Activated naive CD8-positive, alpha-beta T cell treated with anti-CD3 and anti-CD28 coated beads for 36 hours (primary cell): ENCODE data around the gene CAV2. TPM values are rescaled to one million over a fixed set of nuclear protein-coding genes. Genes with fewer than 3 reads are reported as not detected.

Experiments
- DNase-seq: peaks from one replicate; pipeline ENCODE4 v3.0.0; 2021
- H3K27ac Mint-ChIP-seq: one replicate; pipeline ENCODE4 v1.8.0; 2022; ENCODE audit warnings: mild to moderate bottlenecking, moderate library complexity, mixed read lengths
- H3K27me3 Mint-ChIP-seq: one replicate; pipeline ENCODE4 v1.8.0; 2022; ENCODE audit warnings: mild to moderate bottlenecking, mixed read lengths
- H3K36me3 Mint-ChIP-seq: one replicate; pipeline ENCODE4 v1.8.0; 2021; ENCODE audit warnings: mild to moderate bottlenecking, mixed read lengths
- H3K4me1 Mint-ChIP-seq: one replicate; pipeline ENCODE4 v1.8.0; 2021; ENCODE audit warnings: mixed read lengths
- H3K4me3 Mint-ChIP-seq: one replicate; pipeline ENCODE4 v1.8.0; 2022; ENCODE audit warnings: mild to moderate bottlenecking, moderate library complexity, mixed read lengths
- H3K9me3 Mint-ChIP-seq: one replicate; pipeline ENCODE4 v1.8.0; 2022; ENCODE audit warnings: mixed read lengths
- total RNA-seq, 2 experiments: library from RNA; stranded (reverse); gene quantifications; one replicate each; pipeline ENCODE4 v1.2.3, GENCODE V29; 2021

The CAV2 gene
- total RNA-seq, 2 experiments from 2014 or later: not detected

GRCh38 chr7:116543664-116544063, 44.1 kb downstream of the CAV2 start:
- H3K4me1 Mint-ChIP-seq: no peaks in the 10 kb centered on the region

GRCh38 chr7:116544487-116544886, 44.9 kb downstream of the CAV2 start:
- Mint-ChIP-seq H3K27ac (no peak overlapping the region), H3K4me1 (no peaks in the 10 kb centered on the region), H3K27me3 (peaks cover 49% of the 10 kb centered on the region), H3K4me3 (no peak overlapping the region), H3K9me3 (no peaks in the 10 kb centered on the region), H3K36me3 (no peaks in the 10 kb centered on the region)
- no peak for DNase-seq

More at GRCh38 chr7:116543664-116544063, 44.1 kb downstream of the CAV2 start:
- no peak overlapping the region for H3K27ac Mint-ChIP-seq
- no peak overlapping the region for H3K4me3 Mint-ChIP-seq
- H3K9me3 Mint-ChIP-seq: peaks cover 3% of the 10 kb centered on the region
- peaks cover 47% of the 10 kb centered on the region for H3K27me3 Mint-ChIP-seq
- no peak for DNase-seq
- no peaks in the 10 kb centered on the region for H3K36me3 Mint-ChIP-seq

DNA sequence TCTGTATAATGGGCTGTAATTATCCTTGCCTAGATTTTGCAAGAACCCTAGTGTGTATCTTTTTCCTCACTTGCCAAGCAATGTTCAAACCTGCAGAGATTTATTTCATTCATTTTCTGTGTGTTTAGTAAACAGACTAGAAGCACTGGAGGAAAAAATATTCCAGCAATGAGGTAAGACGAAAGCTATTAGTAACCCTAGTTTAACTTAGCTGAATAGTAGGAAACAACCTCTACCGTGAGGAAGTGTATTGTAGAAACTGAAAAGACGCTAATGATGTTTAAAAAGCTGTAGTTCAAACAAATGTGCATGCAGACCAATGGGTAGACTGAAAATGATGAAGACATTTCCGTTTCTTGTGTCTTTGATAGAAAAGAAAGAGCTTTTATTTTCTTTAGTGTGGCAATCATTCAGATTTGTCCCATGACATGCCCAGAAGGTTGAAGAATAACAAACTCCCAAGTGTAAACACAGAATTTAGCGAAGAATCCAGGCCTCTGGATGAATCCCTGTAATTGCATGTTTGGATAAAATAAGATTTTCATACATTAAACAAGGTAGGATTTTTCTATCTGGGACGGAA, 46.0 kb downstream of the CAV2 start:
- no peaks in the 10 kb centered on the region for H3K9me3 Mint-ChIP-seq
- no peak overlapping the region for H3K4me3 Mint-ChIP-seq
- no peak overlapping the region for H3K27ac Mint-ChIP-seq
- H3K36me3 Mint-ChIP-seq: no peaks in the 10 kb centered on the region
- peaks cover 40% of the 10 kb centered on the region for H3K27me3 Mint-ChIP-seq
- no peak for DNase-seq
- no peaks in the 10 kb centered on the region for H3K4me1 Mint-ChIP-seq

- H3K27ac Mint-ChIP-seq: no peak overlapping the region
- H3K36me3 Mint-ChIP-seq: no peaks in the 10 kb centered on the region
- H3K4me1 Mint-ChIP-seq: no peaks in the 10 kb centered on the region
Measured at GRCh38 chr7:116546054-116546453, 46.5 kb downstream of the CAV2 start.

DNA sequence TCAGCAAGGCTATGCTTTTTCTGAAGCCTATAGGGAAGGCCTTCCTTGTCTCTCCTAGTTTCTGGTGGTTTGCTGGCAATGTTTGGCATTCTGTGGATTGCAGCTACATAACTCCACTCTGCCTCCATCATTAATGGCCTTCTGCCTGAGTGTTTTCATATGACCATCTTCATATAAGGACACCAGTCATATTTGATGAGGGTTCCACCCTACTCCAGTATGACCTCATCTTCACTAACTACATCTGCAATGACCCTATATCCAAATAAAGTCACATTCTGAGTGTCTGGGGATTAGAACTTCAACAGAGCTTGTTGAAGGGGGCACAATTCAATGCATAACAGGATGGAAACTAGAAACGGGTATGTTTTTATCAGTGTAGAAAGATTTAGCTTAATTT, 47.4 kb downstream of the CAV2 start:
- H3K36me3 Mint-ChIP-seq: no peaks in the 10 kb centered on the region
- DNase-seq: no peak
- no peak overlapping the region for H3K4me3 Mint-ChIP-seq
- H3K9me3 Mint-ChIP-seq: no peaks in the 10 kb centered on the region
- no peak overlapping the region for H3K27ac Mint-ChIP-seq
- H3K4me1 Mint-ChIP-seq: no peaks in the 10 kb centered on the region
- peaks cover 29% of the 10 kb centered on the region for H3K27me3 Mint-ChIP-seq

More at GRCh38 chr7:116546054-116546453, 46.5 kb downstream of the CAV2 start:
- no peaks in the 10 kb centered on the region for H3K9me3 Mint-ChIP-seq
- DNase-seq: no peak
- peaks cover 37% of the 10 kb centered on the region for H3K27me3 Mint-ChIP-seq
- H3K4me3 Mint-ChIP-seq: no peak overlapping the region

DNA sequence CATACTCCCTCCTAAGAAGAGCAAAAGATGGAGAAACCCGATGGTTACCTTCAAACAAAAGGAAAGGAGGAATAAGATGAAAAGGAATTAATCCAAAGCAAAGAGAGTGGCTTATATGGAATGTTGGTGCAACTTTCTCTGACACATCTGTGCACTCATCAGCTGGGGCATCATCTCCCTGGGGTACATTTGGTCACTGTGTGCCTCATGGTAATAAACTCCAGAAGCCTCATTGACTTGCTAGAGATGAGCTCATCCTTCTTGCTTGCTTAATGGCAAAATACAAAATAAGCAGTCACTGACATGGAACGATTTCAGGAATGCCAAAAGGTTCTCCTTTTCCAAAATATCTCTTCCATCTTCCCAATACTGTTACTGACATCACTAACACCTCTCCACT, 47.8 kb downstream of the CAV2 start:
- Mint-ChIP-seq H3K27me3 (peaks cover 27% of the 10 kb centered on the region), H3K4me3 (no peak overlapping the region), H3K27ac (no peak overlapping the region), H3K36me3 (no peaks in the 10 kb centered on the region), H3K9me3 (no peaks in the 10 kb centered on the region), H3K4me1 (no peaks in the 10 kb centered on the region)
- DNase-seq: no peak

DNA sequence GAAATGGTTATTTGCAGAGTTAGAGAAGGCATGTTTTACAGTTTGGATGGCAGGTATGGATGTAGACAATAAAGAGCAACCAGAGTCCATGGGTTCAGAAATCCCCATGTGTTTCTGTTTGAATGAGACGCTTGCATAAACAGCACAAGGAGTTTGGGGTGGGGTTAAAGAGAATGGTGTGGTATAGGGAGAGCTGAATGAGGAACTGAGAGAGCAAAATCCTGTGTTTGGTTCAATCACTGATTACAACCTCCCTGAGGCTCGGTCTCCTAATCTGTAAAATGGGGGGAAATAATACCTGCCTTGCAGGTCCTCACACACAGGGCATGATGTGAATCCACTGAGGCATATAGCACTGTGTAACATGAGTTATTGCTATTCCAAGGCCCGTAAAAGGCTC, 49.0 kb downstream of the CAV2 start:
- no peak for DNase-seq
- Mint-ChIP-seq H3K4me1 (no peaks in the 10 kb centered on the region), H3K36me3 (no peaks in the 10 kb centered on the region), H3K9me3 (no peaks in the 10 kb centered on the region), H3K27ac (no peak overlapping the region), H3K27me3 (peaks cover 27% of the 10 kb centered on the region), H3K4me3 (no peak overlapping the region)

- Mint-ChIP-seq H3K36me3 (no peaks in the 10 kb centered on the region), H3K9me3 (no peaks in the 10 kb centered on the region), H3K4me1 (no peaks in the 10 kb centered on the region), H3K4me3 (no peak overlapping the region), H3K27me3 (peaks cover 24% of the 10 kb centered on the region), H3K27ac (no peak overlapping the region)
- no peak for DNase-seq
Measured at GRCh38 chr7:116549370-116549769, 49.8 kb downstream of the CAV2 start.

- Mint-ChIP-seq H3K36me3 (no peaks in the 10 kb centered on the region), H3K27ac (no peak overlapping the region), H3K9me3 (no peaks in the 10 kb centered on the region), H3K4me1 (no peaks in the 10 kb centered on the region), H3K27me3 (peaks cover 26% of the 10 kb centered on the region), H3K4me3 (no peak overlapping the region)
- DNase-seq: no peak
Measured at GRCh38 chr7:116551692-116552091, 52.2 kb downstream of the CAV2 start.

GRCh38 chr7:116552602-116553001, 53.1 kb downstream of the CAV2 start:
- Mint-ChIP-seq H3K27me3 (peaks cover 25% of the 10 kb centered on the region), H3K36me3 (no peaks in the 10 kb centered on the region), H3K9me3 (no peaks in the 10 kb centered on the region), H3K4me1 (no peaks in the 10 kb centered on the region), H3K27ac (no peak overlapping the region), H3K4me3 (no peak overlapping the region)
- DNase-seq: no peak

DNA sequence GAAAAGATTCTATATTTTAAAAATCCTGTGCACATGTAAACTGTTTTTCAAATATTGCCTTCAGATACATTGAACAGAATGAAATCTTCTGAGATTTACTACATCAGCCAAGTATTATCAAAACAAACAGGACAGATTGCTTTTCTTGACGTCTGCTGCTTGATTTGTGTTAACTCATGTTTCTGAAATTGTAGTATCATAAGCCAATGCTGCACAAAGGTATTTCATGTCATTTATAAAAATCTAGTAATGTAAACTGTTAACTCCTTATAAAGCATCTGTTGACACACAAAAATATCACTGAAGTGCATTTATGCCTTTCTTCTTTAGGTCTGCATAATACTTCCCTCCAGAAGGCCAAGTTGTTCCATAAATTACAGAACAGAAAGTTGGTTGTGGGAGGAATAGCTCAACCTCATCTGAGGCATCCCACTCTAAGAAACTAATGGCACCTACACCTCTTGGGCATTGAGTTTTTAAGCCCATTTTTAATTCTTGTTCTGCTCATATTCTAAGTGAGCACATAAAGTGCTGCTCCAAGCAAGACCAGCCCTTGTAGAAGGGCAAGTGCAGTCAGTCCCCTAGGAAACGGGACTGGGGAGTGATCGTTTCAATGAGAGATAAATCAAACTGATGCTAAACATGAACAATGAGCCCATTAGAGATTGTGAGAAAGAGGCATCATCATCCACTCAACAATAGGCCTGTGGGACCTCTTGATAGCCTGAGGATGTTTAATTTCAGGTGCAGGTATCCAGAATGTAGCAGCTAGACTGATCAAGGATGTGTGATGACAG, 53.8 kb downstream of the CAV2 start:
- Mint-ChIP-seq H3K4me3 (no peak overlapping the region), H3K36me3 (no peaks in the 10 kb centered on the region), H3K27ac (no peak overlapping the region), H3K27me3 (peaks cover 26% of the 10 kb centered on the region), H3K4me1 (no peaks in the 10 kb centered on the region), H3K9me3 (no peaks in the 10 kb centered on the region)
- DNase-seq: no peak

DNA sequence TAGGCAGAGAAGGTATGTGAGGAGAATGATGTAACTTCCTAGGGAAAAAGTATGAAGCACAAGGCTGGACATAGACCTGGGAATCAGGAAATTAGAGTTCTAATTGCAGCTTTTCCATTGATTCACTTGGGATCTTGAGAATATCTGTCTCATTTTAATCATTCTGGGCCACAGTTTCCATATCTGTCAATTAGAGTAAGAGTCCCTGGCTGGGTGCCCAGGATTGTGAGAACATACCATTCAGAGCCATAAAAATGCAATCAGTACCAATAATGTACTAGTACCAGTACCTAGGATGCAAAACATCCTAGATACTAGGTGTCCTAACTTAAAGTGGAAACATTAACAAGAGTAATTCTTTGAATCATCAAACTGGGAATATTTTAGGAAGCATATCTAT, 54.9 kb downstream of the CAV2 start:
- peaks cover 26% of the 10 kb centered on the region for H3K27me3 Mint-ChIP-seq
- H3K4me1 Mint-ChIP-seq: no peaks in the 10 kb centered on the region
- H3K4me3 Mint-ChIP-seq: no peak overlapping the region
- H3K36me3 Mint-ChIP-seq: no peaks in the 10 kb centered on the region
- no peak for DNase-seq
- no peak overlapping the region for H3K27ac Mint-ChIP-seq
- H3K9me3 Mint-ChIP-seq: no peaks in the 10 kb centered on the region

DNA sequence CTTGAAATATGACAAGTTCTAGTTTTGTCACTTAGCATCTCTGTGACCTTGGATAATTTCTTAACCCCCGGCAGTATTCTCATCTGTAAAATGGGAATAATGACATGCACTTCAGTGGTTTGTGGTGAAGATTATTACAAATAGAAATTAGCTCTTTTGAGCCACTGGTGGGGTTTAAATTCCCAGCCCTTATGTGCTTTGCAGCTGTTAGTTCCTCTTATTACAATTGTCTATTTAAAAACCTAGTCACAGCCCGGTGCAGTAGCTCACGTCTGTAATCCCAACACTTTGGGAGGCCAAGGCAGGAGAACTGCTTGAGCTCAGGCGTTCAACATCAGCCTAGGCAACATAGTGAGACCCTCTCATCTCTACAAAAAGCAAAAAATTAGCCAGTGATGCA, 55.4 kb downstream of the CAV2 start:
- Mint-ChIP-seq H3K9me3 (no peaks in the 10 kb centered on the region), H3K4me3 (no peak overlapping the region), H3K4me1 (no peaks in the 10 kb centered on the region), H3K27ac (no peak overlapping the region), H3K27me3 (peaks cover 29% of the 10 kb centered on the region), H3K36me3 (no peaks in the 10 kb centered on the region)
- no peak for DNase-seq

GRCh38 chr7:116557066-116557585, 57.6 kb downstream of the CAV2 start:
- no peak for DNase-seq
- Mint-ChIP-seq H3K36me3 (no peaks in the 10 kb centered on the region), H3K27me3 (peaks cover 45% of the 10 kb centered on the region), H3K4me1 (no peaks in the 10 kb centered on the region), H3K4me3 (no peak overlapping the region), H3K27ac (no peak overlapping the region), H3K9me3 (no peaks in the 10 kb centered on the region)

- no peak overlapping the region for H3K27ac Mint-ChIP-seq
- H3K27me3 Mint-ChIP-seq: peaks cover 52% of the 10 kb centered on the region
- no peak for DNase-seq
- H3K4me1 Mint-ChIP-seq: no peaks in the 10 kb centered on the region
- no peaks in the 10 kb centered on the region for H3K9me3 Mint-ChIP-seq
- H3K36me3 Mint-ChIP-seq: no peaks in the 10 kb centered on the region
- no peak overlapping the region for H3K4me3 Mint-ChIP-seq
Measured at GRCh38 chr7:116557901-116558300, 58.4 kb downstream of the CAV2 start.
